H1 (cell line): ENCODE results near the gene EPB41L2.

Source experiments
- EP300 ChIP-seq, 2 experiments: IDR thresholded peaks; 1 replicate in 1 of 2; 2 replicates in 1 of 2; pipeline ENCODE4 v1.6.1; 2011 to 2012; ENCODE audit warnings: low read depth in 2 of 2, low read length in 2 of 2, mild to moderate bottlenecking in 2 of 2, borderline replicate concordance in 1 of 2, inconsistent platforms in 1 of 2, moderate library complexity in 1 of 2
- PHF8 ChIP-seq: fragments of 200-600 bp; sonication (generic); conservative IDR thresholded peaks from 2 replicates; pipeline ENCODE4 v1.7.1; 2012; ENCODE audit warnings: low read depth, mild to moderate bottlenecking, inconsistent platforms, low read length, moderate library complexity
- POLR2A ChIP-seq, 2 experiments: IDR thresholded peaks; 1 replicate in 1 of 2; 2 replicates in 1 of 2; pipeline ENCODE4 v1.6.1; 2011; ENCODE audit warnings: low read depth in 2 of 2, low read length in 2 of 2, mild to moderate bottlenecking in 2 of 2; ENCODE audit errors: control extremely low read depth in 1 of 2
- RAD21 ChIP-seq, 2 experiments: IDR thresholded peaks in 1 of 2; conservative IDR thresholded peaks in 1 of 2; 2 replicates each; pipeline ENCODE4 v1.6.1; 2011; ENCODE audit warnings: low read depth in 2 of 2, low read length in 2 of 2, improper control_type of control experiment in 1 of 2, inconsistent platforms in 1 of 2, mild to moderate bottlenecking in 1 of 2, moderate library complexity in 1 of 2
- SIN3A ChIP-seq, 2 experiments: IDR thresholded peaks in 1 of 2; conservative IDR thresholded peaks in 1 of 2; 2 replicates each; pipeline ENCODE4 v1.6.1; 2011 to 2012; ENCODE audit warnings: low read length in 2 of 2, improper control_type of control experiment in 1 of 2, low read depth in 1 of 2, mild to moderate bottlenecking in 1 of 2
- TF ChIP-seq, protein P1 (sequence below), 3 experiments: IDR thresholded peaks; 1 replicate in 2 of 3; 2 replicates in 1 of 3; pipeline versions ENCODE4 v1.5.1 to v1.6.1; 2011; ENCODE audit warnings: low read length in 3 of 3, mild to moderate bottlenecking in 3 of 3, inconsistent platforms in 2 of 3, low read depth in 1 of 3, moderate library complexity in 1 of 3; ENCODE audit not compliant: insufficient read depth in 1 of 3; ENCODE audit errors: control extremely low read depth in 1 of 3
- TF ChIP-seq, protein P2 (sequence below): IDR thresholded peaks from 2 replicates; pipeline ENCODE4 v1.6.1; 2012; ENCODE audit warnings: inconsistent platforms

DNA sequence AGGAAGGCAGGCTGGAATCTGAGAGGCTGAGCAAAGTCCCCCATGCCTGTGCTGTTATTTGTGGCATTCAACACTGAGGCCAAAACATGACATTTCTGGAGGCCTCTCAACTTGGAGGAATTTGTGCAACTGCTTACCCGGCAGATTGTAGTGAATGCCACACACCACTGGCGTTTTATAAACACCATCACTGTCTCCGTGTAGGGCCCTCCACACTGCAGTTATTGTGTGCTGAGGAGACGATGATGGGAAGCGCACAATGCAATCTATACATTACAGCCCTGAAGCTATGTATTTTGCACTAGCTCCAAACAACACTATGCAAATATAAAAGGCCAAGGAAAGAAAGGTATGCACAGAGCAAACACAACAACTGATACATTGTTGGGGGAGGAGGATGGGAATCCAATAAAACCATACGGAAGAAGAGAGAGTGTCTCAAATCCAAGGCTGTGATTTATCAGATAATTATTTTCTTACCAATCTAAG is 129.3 kb downstream of the EPB41L2 start:
- TF ChIP-seq RAD21 (IDR thresholded peaks at IDR 0.05 in 1 of 2, conservative IDR thresholded peaks at IDR 0.05 in 1 of 2; ENCODE audit: low read depth in 2 of 2, low read length in 2 of 2) (no peak), PHF8 (no peak), POLR2A (IDR thresholded peaks at IDR 0.05; ENCODE audit: control extremely low read depth in 1 of 2, low read depth in 2 of 2, low read length in 2 of 2) (no peak), EP300 (IDR thresholded peaks at IDR 0.05; ENCODE audit: borderline replicate concordance in 1 of 2, low read depth in 2 of 2, low read length in 2 of 2) (no peak), SIN3A (conservative IDR thresholded peaks at IDR 0.05 in 1 of 2, IDR thresholded peaks at IDR 0.05 in 1 of 2; ENCODE audit: low read depth in 1 of 2, low read length in 2 of 2) (no peak)
- TF ChIP-seq, protein P1, sequence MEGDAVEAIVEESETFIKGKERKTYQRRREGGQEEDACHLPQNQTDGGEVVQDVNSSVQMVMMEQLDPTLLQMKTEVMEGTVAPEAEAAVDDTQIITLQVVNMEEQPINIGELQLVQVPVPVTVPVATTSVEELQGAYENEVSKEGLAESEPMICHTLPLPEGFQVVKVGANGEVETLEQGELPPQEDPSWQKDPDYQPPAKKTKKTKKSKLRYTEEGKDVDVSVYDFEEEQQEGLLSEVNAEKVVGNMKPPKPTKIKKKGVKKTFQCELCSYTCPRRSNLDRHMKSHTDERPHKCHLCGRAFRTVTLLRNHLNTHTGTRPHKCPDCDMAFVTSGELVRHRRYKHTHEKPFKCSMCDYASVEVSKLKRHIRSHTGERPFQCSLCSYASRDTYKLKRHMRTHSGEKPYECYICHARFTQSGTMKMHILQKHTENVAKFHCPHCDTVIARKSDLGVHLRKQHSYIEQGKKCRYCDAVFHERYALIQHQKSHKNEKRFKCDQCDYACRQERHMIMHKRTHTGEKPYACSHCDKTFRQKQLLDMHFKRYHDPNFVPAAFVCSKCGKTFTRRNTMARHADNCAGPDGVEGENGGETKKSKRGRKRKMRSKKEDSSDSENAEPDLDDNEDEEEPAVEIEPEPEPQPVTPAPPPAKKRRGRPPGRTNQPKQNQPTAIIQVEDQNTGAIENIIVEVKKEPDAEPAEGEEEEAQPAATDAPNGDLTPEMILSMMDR (IDR thresholded peaks at IDR 0.05; ENCODE audit: control extremely low read depth in 1 of 3, insufficient read depth in 1 of 3, low read depth in 1 of 3, low read length in 3 of 3), result no peak
- TF ChIP-seq, protein P2, sequence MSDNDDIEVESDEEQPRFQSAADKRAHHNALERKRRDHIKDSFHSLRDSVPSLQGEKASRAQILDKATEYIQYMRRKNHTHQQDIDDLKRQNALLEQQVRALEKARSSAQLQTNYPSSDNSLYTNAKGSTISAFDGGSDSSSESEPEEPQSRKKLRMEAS, result no peak
